ENCODE results near the gene UBASH3B. TPM values are rescaled to one million over a fixed set of nuclear protein-coding genes. Genes with fewer than 3 reads are reported as not detected.

UBASH3B gene
- total and polyA plus RNA-seq, 9 donors = 0.31 to 5.9 (median 1.8) TPM

GRCh38 chr11:122754028-122754427 is 98.5 kb downstream of the UBASH3B start:
- 79 to 87% (median 84%) methylated on average over 3 of the region's 3 CpGs for WGBS, 3 donors
- no peaks in the 10 kb centered on the region for H3K9me3 ChIP-seq
- H3K27me3 ChIP-seq = no peaks in the 10 kb centered on the region
- no peak overlapping the region for H3K4me3 ChIP-seq
- intact Hi-C loops (cut with DNase I) = no loop called here
- no peak overlapping the region for H3K27ac ChIP-seq
- TF ChIP-seq CTCF (IDR thresholded peaks at IDR 0.05) (no peak), POLR2A (IDR thresholded peaks at IDR 0.05) (no peak), EP300 (IDR thresholded peaks at IDR 0.05) (no peak)
- DNase-seq = no peak
- H3K36me3 ChIP-seq = no peaks in the 10 kb centered on the region
- no peaks in the 10 kb centered on the region for H3K4me1 ChIP-seq (ENCODE audit: insufficient read depth)

- intact Hi-C loops (cut with DNase I) = no loop called here
- H3K27ac ChIP-seq = no peak overlapping the region
- H3K36me3 ChIP-seq = no peaks in the 10 kb centered on the region
- no peak overlapping the region for H3K4me3 ChIP-seq
- no peak for DNase-seq
- no peaks in the 10 kb centered on the region for H3K4me1 ChIP-seq (ENCODE audit: insufficient read depth)
- no peaks in the 10 kb centered on the region for H3K27me3 ChIP-seq
- 87 to 89% (median 88%) methylated on average over 16 of the region's 16 CpGs for WGBS, 3 donors
- no peaks in the 10 kb centered on the region for H3K9me3 ChIP-seq
- TF ChIP-seq EP300 (IDR thresholded peaks at IDR 0.05) (no peak), CTCF (IDR thresholded peaks at IDR 0.05) (no peak), POLR2A (IDR thresholded peaks at IDR 0.05) (no peak)
These were observed 99.2 kb downstream of the UBASH3B start for GRCh38 chr11:122754553-122755322.

GRCh38 chr11:122755409-122755808 is 99.9 kb downstream of the UBASH3B start:
- intact Hi-C loops (cut with DNase I) = no loop called here
- DNase-seq = no peak
- Histone ChIP-seq H3K9me3 (no peaks in the 10 kb centered on the region), H3K36me3 (no peaks in the 10 kb centered on the region), H3K27me3 (no peaks in the 10 kb centered on the region), H3K4me3 (no peak overlapping the region), H3K4me1 (ENCODE audit: insufficient read depth) (no peaks in the 10 kb centered on the region), H3K27ac (no peak overlapping the region)
- 34 to 43% (median 34%) methylated on average over 9 of the region's 9 CpGs for WGBS, 3 donors
- TF ChIP-seq CTCF (IDR thresholded peaks at IDR 0.05) (no peak), POLR2A (IDR thresholded peaks at IDR 0.05) (no peak), EP300 (IDR thresholded peaks at IDR 0.05) (no peak)

- intact Hi-C loops (cut with DNase I) = no loop called here
- Histone ChIP-seq H3K27ac (no peak overlapping the region), H3K27me3 (no peaks in the 10 kb centered on the region), H3K4me3 (no peak overlapping the region), H3K9me3 (no peaks in the 10 kb centered on the region), H3K4me1 (ENCODE audit: insufficient read depth) (no peaks in the 10 kb centered on the region), H3K36me3 (no peaks in the 10 kb centered on the region)
- WGBS, 3 donors = 65 to 74% (median 73%) methylated on average over 5 of the region's 5 CpGs
- no peak for DNase-seq
- TF ChIP-seq CTCF (IDR thresholded peaks at IDR 0.05) = no peak
- no peak for TF ChIP-seq EP300 (IDR thresholded peaks at IDR 0.05)
- no peak for TF ChIP-seq POLR2A (IDR thresholded peaks at IDR 0.05)
These were observed 100.4 kb downstream of the UBASH3B start for GRCh38 chr11:122755941-122756340.
